Measurements from ENCODE around the gene SEPTIN10.
"Not testable (repeated sequence)": the region's sequence is repeated elsewhere in the genome, so short reads cannot be mapped to it uniquely, and the experiment has no call there.

The SEPTIN10 gene

DNA sequence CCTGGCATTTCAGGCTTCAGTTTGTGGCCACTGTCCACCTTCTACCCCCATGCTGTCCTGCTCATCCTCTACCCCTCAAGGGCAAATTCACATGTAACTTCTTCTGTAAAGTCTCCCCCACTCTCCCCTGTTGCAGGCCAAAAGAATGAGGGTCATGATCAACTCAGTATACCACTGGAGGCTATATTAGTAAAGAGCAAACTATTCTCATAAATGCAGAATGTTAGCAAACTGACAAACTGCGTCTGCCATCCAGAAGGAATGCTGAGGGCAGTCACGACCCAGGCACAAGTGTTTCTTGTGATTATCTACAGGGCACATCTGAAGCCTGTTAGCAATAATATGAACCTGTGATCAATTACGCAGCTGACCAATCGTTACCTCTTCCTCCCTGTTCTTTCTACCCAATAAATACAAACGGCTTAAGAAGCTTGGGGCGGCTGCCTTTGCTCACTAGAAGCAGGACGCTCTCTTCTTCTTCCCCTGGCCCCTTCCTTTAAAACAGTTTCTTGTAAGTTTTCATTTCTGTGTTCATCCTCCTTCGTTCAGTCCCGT is 58.3 kb downstream of the SEPTIN10 start:
- Mint-ChIP-seq H3K9me3 (no peaks in the 10 kb centered on the region), H3K36me3 (ENCODE audit: low read depth) (no peaks in the 10 kb centered on the region), H3K4me3 (no peak overlapping the region), H3K4me1 (ENCODE audit: low read depth) (peaks cover 18% of the 10 kb centered on the region), H3K27me3 (peaks cover 2% of the 10 kb centered on the region), H3K27ac (no peak overlapping the region)
- no peak for DNase-seq

DNA sequence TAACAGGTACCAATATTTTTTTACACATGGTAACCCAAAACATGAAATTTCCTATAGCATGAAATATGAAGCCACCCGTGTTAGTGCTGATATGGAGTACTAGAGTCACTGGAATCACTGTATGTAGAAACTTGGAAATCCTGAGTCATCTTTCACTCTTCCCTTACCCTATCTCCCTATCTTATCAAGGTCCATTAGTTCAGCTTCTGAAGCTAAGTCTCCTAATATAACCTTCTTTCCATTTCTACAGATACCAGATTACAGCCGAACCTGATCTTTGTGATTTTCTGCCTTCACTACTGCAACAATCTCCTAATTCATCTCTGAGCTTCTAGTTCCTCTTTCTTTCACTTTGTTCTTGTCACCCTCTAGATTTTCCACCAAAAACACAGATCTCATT is 59.0 kb downstream of the SEPTIN10 start:
- Mint-ChIP-seq H3K27ac (no peak overlapping the region), H3K4me1 (ENCODE audit: low read depth) (peaks cover 15% of the 10 kb centered on the region), H3K27me3 (peaks cover 2% of the 10 kb centered on the region), H3K9me3 (no peaks in the 10 kb centered on the region), H3K4me3 (no peak overlapping the region), H3K36me3 (ENCODE audit: low read depth) (no peaks in the 10 kb centered on the region)
- no peak for DNase-seq

DNA sequence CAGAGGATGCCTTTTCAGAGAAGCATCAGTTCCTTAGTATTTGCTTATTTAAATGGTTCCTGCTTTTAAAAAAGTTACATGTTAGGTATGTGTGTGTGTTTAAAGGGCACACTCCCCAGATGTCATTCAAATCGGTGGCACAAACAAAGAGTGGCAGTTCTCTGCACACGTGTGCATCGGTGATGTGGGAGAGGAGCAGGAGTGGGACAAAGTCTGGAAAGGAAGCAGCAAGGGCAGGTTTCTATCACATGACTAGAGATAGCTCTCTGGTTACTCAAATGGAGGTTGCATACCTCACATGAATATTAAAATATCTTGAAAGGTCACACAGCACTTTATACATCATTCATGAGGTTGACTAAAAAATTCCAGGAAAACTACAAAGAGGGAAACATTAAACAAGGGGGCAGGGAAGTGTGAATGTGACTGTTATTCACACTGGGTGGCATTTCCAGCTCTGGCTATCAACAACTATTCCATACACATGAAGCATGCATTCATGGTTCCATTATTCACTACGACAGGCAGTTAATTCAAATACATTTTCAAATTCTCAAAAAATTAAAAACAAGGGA is 64.7 kb downstream of the SEPTIN10 start:
- peaks cover 4% of the 10 kb centered on the region for H3K4me1 Mint-ChIP-seq (ENCODE audit: low read depth)
- H3K27ac Mint-ChIP-seq: no peak overlapping the region
- no peaks in the 10 kb centered on the region for H3K9me3 Mint-ChIP-seq
- DNase-seq: no peak
- H3K27me3 Mint-ChIP-seq: peaks cover 6% of the 10 kb centered on the region
- no peak overlapping the region for H3K4me3 Mint-ChIP-seq
- no peaks in the 10 kb centered on the region for H3K36me3 Mint-ChIP-seq (ENCODE audit: low read depth)

DNA sequence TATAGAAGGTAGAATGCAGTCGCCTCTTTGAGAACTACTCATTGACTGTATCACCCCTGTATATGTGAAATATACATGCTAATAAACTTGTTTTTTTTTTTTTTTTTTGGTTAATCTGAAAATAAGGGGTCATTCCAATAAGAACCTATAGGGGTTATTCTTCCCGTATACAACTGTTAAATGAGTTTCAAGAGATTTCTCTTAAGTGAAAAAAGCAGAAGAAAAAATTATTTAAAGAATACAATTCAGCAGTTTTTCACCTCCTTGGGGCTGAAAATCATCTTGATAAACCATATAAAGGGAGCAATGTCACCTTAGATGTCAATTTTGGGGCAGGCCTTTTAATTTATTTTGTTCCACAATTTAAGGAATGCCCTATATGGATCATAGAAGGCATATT is 66.5 kb downstream of the SEPTIN10 start:
- peaks cover 4% of the 10 kb centered on the region for H3K4me1 Mint-ChIP-seq (ENCODE audit: low read depth)
- DNase-seq: no peak
- H3K9me3 Mint-ChIP-seq: no peaks in the 10 kb centered on the region
- H3K27me3 Mint-ChIP-seq: peaks cover 6% of the 10 kb centered on the region
- H3K36me3 Mint-ChIP-seq (ENCODE audit: low read depth): no peaks in the 10 kb centered on the region
- no peak overlapping the region for H3K27ac Mint-ChIP-seq
- H3K4me3 Mint-ChIP-seq: no peak overlapping the region

DNA sequence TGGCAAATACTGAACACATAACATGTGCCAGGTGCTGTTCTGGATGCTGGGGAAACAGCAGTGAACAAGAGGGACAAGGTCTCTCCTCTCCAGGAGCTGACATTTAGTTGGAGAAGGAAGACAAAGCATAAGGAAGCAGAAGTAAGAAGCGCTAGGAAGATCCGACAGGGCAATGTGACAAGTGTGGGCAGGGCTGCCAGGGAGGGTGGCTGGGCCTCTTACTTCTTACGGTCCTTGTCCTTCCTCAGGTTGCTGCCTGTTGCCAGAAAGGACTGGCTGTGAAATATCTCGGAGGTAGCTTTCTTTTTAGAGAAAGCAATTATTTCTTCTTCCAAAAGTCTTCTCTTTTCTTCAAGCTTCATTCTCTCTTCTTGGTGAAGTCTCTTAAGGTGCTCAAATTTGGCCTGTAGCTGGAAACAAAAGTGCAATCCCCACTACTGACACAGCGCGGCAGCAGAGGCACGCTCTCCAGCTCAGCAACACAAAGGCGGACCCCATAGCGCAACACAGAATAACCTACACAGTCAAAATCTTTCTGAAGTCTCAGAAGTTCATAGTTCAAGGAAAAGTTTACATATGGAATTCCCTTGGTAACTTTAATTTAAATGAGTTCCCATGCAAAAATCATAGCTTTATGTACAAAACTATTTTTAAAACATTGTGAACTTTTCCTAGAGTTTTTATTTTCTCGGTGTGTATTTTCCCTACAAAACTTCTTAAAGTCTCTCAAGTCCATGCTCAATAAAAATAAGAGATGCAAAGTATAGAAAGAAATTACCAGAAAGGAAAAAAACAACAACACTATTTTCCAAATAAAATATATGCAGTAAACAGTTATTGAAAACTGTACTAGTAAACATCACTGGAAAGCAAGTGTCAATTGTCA is 67.7 kb downstream of the SEPTIN10 start:
- H3K27ac Mint-ChIP-seq: no peak overlapping the region
- H3K9me3 Mint-ChIP-seq: no peaks in the 10 kb centered on the region
- H3K36me3 Mint-ChIP-seq (ENCODE audit: low read depth): no peaks in the 10 kb centered on the region
- H3K27me3 Mint-ChIP-seq: peaks cover 6% of the 10 kb centered on the region
- H3K4me1 Mint-ChIP-seq (ENCODE audit: low read depth): peaks cover 4% of the 10 kb centered on the region
- peak; percentile 77 for DNase-seq
- no peak overlapping the region for H3K4me3 Mint-ChIP-seq

DNA sequence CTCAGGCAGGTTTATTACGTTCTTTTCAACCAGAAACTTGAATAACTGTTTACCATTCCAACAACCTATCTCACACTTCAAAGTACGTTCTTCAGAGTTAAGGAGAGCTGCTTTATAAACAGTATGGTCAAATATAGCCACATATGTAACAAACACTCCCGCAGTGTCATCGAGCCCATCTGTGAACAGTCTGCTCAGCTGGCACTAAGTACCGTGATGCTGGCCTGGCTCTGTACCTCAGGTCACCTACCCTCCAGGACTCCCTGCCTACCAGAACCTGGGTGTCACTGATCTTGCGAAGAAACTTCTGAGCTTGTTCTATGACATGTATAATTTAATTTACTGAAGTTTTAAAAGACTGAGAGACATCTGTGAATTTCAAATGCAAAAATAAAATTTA is 71.4 kb downstream of the SEPTIN10 start:
- Mint-ChIP-seq H3K4me1 (ENCODE audit: low read depth) (no peaks in the 10 kb centered on the region), H3K36me3 (ENCODE audit: low read depth) (no peaks in the 10 kb centered on the region), H3K27me3 (peaks cover 3% of the 10 kb centered on the region), H3K9me3 (no peaks in the 10 kb centered on the region), H3K27ac (no peak overlapping the region), H3K4me3 (no peak overlapping the region)
- no peak for DNase-seq

DNA sequence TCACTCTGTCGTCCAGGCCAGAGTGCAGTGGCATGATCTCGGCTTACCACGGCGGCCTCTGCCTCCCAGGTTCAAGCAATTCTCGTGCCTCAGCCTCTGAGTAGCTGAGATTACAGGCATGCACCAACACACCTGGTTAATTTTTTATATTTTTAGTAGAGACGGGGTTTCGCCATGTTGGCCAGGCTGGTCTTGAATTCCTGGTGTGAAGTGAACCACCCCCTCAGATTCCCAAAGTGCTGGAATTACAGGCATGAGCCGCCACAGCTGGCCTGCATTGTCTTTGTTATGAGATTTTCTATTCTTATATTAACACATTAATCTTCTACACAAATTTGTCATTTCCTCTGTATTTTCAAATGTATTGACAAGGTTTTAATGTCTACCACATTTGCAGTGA is 75.2 kb downstream of the SEPTIN10 start:
- no peaks in the 10 kb centered on the region for H3K4me1 Mint-ChIP-seq (ENCODE audit: low read depth)
- H3K27me3 Mint-ChIP-seq: peaks cover 3% of the 10 kb centered on the region
- no peak overlapping the region for H3K4me3 Mint-ChIP-seq

DNA sequence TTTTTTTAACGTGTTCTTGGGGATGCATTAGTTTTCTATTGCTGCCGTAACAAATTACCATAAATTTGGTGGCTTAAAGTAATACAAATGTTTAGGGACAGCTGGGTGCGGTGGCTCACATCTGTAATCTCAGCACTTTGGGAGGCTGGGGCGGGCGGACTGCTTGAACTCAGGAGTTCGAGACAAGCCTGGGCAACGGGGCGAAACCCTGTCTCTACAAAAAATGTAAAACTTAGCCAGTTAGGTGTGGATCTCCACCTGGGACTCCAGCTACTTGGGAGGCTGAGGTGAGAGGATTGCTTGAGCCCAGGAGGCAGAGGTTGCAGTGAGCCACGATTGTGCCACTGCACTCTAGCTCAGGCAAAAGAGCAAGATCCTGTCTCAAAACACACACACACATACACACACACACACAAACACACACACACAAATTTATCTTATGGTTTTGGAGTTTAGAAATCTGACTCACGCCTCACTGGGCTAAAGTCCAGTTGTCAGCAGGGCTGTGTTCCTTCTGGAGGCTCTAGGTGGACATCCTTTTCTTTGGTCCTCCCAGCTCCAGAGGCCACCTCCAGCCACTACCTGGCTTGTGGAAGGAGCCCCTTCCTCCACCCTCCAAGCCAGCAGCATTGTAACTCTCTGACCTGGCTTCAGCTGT is 76.1 kb downstream of the SEPTIN10 start:
- Mint-ChIP-seq H3K27me3 (peaks cover 3% of the 10 kb centered on the region), H3K9me3 (no peaks in the 10 kb centered on the region), H3K4me3 (no peak overlapping the region), H3K27ac (no peak overlapping the region), H3K4me1 (ENCODE audit: low read depth) (no peaks in the 10 kb centered on the region), H3K36me3 (ENCODE audit: low read depth) (no peaks in the 10 kb centered on the region)
- no peak for DNase-seq

More for the DNA sequence above, 75.2 kb downstream of the SEPTIN10 start:
- DNase-seq: no peak
- H3K9me3 Mint-ChIP-seq: no peaks in the 10 kb centered on the region
- H3K27ac Mint-ChIP-seq: no peak overlapping the region
- no peaks in the 10 kb centered on the region for H3K36me3 Mint-ChIP-seq (ENCODE audit: low read depth)

DNA sequence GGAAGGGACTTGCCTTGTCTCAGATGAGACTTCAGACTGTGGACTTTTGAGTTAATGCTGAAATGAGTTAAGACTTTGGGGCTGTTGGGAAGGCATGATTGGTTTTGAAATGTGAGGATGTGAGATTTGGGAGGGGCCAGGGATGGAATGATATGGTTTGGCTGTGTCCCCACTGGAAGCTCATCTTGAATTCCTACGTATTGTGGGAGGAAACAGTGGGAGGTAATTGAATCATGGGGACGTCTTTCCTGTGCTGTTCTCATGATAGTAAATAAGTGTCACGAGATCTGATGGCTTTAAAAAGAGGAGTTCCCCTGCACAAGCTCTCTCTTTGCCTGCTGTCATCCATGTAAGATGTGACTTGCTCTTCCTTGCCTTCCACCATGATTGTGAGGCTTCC is 77.2 kb downstream of the SEPTIN10 start:
- not testable (repeated sequence) for H3K27ac Mint-ChIP-seq; H3K4me1 Mint-ChIP-seq (ENCODE audit: low read depth); DNase-seq; H3K27me3 Mint-ChIP-seq; H3K4me3 Mint-ChIP-seq; H3K9me3 Mint-ChIP-seq; H3K36me3 Mint-ChIP-seq (ENCODE audit: low read depth)

DNA sequence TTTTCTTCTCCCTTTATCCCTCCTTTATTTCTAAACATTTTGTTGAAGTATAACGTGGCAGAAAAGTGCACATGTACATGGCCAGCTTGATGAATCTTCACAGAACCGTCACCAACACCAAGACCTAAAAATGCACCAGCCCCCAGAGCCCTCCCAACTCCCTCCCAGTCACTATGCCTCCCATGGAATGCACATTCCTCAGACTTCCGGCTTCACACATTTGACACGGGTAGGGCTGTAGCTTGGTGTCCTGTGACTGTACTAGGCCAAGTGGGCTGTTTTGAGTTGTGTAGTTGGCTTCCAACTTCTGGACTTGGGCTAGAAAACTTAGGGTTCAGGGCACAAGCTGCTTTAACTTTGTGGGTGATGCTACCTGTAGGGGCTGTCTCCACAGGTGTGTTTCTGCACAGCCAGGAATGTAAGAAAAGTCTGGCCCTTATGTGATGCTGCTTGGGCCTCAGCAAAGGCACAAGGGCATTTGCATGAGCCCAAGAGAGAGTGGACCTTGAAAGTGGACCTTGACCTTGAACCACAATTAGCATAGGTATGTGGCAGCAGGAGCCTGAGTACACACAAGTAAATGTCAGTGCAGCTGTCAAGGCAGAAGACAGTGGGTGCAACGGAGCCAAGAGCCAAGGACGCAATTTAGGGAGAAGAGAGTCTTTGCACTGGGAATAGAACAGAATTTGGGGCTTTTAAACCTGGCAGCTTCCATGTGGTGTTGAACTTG is 78.4 kb downstream of the SEPTIN10 start:
- Mint-ChIP-seq H3K4me1 (ENCODE audit: low read depth) (no peaks in the 10 kb centered on the region), H3K4me3 (no peak overlapping the region), H3K36me3 (ENCODE audit: low read depth) (no peaks in the 10 kb centered on the region), H3K9me3 (no peaks in the 10 kb centered on the region), H3K27me3 (no peaks in the 10 kb centered on the region), H3K27ac (no peak overlapping the region)
- DNase-seq: no peak

DNA sequence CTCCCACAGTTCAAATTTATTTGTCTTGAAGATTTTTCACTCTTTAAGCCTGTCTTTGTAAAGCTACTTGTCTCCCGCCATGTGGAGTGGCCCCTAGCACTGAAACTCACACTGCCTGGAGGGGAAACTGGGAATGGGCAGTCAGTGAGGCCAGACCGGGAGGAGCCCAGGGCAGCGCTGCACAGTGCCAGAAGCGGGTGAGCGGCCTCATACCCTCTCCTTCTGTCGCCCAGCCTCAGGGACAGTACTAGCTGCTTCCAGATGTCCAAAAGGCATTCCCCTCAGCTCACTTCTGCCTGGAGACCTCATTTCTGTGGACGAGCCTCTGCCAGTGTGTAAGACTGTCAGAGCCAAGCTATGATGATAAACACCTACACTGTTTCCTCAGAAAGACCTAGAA is 79.9 kb downstream of the SEPTIN10 start:
- no peak for DNase-seq
- no peaks in the 10 kb centered on the region for H3K36me3 Mint-ChIP-seq (ENCODE audit: low read depth)
- no peaks in the 10 kb centered on the region for H3K4me1 Mint-ChIP-seq (ENCODE audit: low read depth)
- no peak overlapping the region for H3K4me3 Mint-ChIP-seq
- H3K27me3 Mint-ChIP-seq: no peaks in the 10 kb centered on the region
- no peaks in the 10 kb centered on the region for H3K9me3 Mint-ChIP-seq
- H3K27ac Mint-ChIP-seq: no peak overlapping the region

DNA sequence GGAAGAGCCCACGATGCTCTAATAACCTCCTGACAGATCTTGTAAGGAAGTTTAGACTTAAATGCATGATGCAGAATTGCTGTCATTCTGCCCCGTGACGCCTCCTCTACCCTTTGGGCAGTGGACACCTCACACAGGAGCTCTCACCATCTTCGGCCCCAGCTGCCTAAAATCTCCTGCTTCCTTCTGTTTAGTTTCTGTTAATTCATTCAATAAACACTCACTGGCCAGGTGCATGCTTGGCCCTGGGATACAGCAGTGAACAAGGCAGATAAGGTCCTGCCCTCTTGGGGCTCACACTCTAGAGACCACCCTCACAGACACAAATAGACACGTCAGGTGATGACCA is 81.1 kb downstream of the SEPTIN10 start:
- H3K27me3 Mint-ChIP-seq: no peaks in the 10 kb centered on the region
- H3K36me3 Mint-ChIP-seq (ENCODE audit: low read depth): no peaks in the 10 kb centered on the region
- no peak overlapping the region for H3K27ac Mint-ChIP-seq
- H3K4me3 Mint-ChIP-seq: no peak overlapping the region
- no peaks in the 10 kb centered on the region for H3K4me1 Mint-ChIP-seq (ENCODE audit: low read depth)
- no peak for DNase-seq
- no peaks in the 10 kb centered on the region for H3K9me3 Mint-ChIP-seq

DNA sequence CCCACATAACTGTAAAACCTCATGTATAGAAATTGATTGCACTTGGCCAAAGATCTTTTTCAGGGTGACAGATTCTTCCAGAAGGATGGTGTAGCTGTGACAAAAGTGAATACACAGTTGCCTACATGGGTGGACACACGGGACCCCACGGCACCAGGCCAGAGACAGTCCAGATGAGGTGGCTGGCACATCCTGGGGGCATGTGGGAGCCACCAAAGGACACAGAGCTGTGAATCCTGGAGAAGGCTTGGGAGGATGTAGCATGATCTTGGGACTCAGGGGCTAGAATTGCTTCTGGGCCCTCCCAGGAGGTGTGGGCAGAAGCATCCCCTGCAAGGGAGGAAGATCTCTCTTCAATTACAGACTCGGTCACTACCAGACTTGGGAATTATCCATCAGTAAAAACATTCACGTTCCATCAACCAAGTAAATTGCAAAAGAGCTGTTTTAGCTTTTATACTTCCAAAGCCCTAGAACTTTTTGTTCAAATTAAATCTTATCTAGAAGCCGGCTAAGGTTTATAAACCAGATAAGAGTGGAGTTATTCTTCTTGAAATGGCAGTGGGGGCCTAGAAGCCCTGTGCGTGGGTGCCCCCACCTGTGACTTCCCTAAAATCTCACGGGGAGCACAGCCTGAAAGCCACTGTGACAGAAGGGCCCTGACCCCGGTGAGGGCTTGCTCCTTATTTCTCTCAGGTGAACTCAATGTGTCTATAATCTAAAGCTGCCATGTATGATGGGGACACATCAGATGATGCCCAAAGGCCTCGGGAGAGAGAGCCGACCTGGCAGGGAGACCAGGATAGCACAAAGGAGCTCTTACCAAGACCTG is 81.7 kb downstream of the SEPTIN10 start:
- no peak overlapping the region for H3K4me3 Mint-ChIP-seq
- H3K27ac Mint-ChIP-seq: no peak overlapping the region
- no peaks in the 10 kb centered on the region for H3K27me3 Mint-ChIP-seq

DNA sequence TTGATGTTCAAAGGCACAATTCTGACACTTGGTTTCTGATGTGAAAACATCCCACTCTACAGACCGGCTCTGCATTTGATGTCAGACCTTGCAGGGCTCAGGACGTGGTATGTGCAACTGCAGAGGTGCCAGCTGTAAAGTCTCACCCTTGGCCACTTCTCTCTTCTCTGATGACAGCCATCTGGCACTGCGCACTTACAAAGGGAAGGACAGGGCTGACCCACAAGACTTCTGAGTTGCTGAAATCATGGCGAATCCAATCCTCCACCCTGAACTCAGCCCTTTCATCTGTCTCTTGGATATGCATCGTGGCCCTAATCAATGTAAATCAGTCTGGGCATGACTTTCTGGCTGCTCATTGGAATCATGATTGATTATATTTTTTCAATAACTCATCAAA is 82.5 kb downstream of the SEPTIN10 start:
- H3K4me1 Mint-ChIP-seq (ENCODE audit: low read depth): no peaks in the 10 kb centered on the region
- no peaks in the 10 kb centered on the region for H3K9me3 Mint-ChIP-seq
- H3K27ac Mint-ChIP-seq: no peak overlapping the region
- no peaks in the 10 kb centered on the region for H3K27me3 Mint-ChIP-seq
- H3K36me3 Mint-ChIP-seq (ENCODE audit: low read depth): no peaks in the 10 kb centered on the region
- no peak overlapping the region for H3K4me3 Mint-ChIP-seq
- DNase-seq: no peak

More for the DNA sequence above, 81.7 kb downstream of the SEPTIN10 start:
- DNase-seq: no peak
- no peaks in the 10 kb centered on the region for H3K4me1 Mint-ChIP-seq (ENCODE audit: low read depth)
- H3K36me3 Mint-ChIP-seq (ENCODE audit: low read depth): no peaks in the 10 kb centered on the region
- no peaks in the 10 kb centered on the region for H3K9me3 Mint-ChIP-seq

Data from activated T-cell treated with anti-CD3 and anti-CD28 coated beads, Interleukin-2, amount 50 U/mL, for 24 hours (primary cell).